Naive thymus-derived CD4-positive, alpha-beta T cell (primary cell): Measurements from ENCODE around the gene C1orf226. TPM values are rescaled to one million over a fixed set of nuclear protein-coding genes. Genes with fewer than 3 reads are reported as not detected.

Experiments used
- ATAC-seq: fragments of 150-1000 bp; cut with Tn5 transposase; 2 replicates; pipeline ENCODE4 v1.10.0; 2021; ENCODE audit warnings: mild to moderate bottlenecking, moderate library complexity
- CTCF ChIA-PET: fragments of 350-600 bp; sonication (Branson Sonifier 250); formaldehyde crosslinking; loops from one replicate; lab custom pipeline; 2021; ENCODE audit warnings: antibody characterized with exemption; lab: Charles Lee
- POLR2A ChIA-PET: fragments of 350-600 bp; sonication (Branson Sonifier 250); formaldehyde crosslinking; loops from one replicate; lab custom pipeline; 2021; ENCODE audit warnings: antibody characterized with exemption, inconsistent platforms; lab: Charles Lee
- DNase-seq, 9 donors: peaks; one replicate each; pipeline versions ENCODE4 v3.0.0 to v3.0.0-alpha.2; 2020 to 2022; ENCODE audit warnings: mixed read lengths in 1 of 9
- H3K27ac ChIP-seq: one replicate; pipeline ENCODE4 v1.7.0; 2013; ENCODE audit warnings: mild to moderate bottlenecking, low read depth, low read length, moderate library complexity
- H3K27me3 ChIP-seq, 2 donors: one replicate each; pipeline ENCODE4 v1.7.0; 2013; ENCODE audit warnings: low read length in 2 of 2, mild to moderate bottlenecking in 2 of 2, moderate library complexity in 2 of 2; ENCODE audit not compliant: control insufficient read depth in 2 of 2, insufficient read depth in 2 of 2
- H3K36me3 ChIP-seq, 3 experiments: 1 replicate in 2 of 3; 2 replicates in 1 of 3; pipeline ENCODE4 v1.7.0; 2013; ENCODE audit warnings: low read length in 3 of 3, mild to moderate bottlenecking in 3 of 3, moderate library complexity in 1 of 3; ENCODE audit not compliant: insufficient read depth in 3 of 3, control insufficient read depth in 2 of 3
- H3K4me1 ChIP-seq, 2 donors: one replicate each; pipeline ENCODE4 v1.7.0; 2013; ENCODE audit warnings: low read length in 2 of 2, mild to moderate bottlenecking in 2 of 2, moderate library complexity in 1 of 2; ENCODE audit not compliant: control insufficient read depth in 2 of 2, insufficient read depth in 2 of 2
- H3K4me3 ChIP-seq: 2 replicates; pipeline ENCODE4 v1.7.0; 2013; ENCODE audit warnings: mild to moderate bottlenecking, low read length
- H3K9me3 ChIP-seq, 3 experiments: 1 replicate in 2 of 3; 2 replicates in 1 of 3; pipeline ENCODE4 v1.7.0; 2013; ENCODE audit warnings: low read length in 3 of 3; ENCODE audit not compliant: control insufficient read depth in 2 of 3
- H3K27ac Mint-ChIP-seq, 9 donors: one replicate each; pipeline ENCODE4 v1.8.0; 2020 to 2022; ENCODE audit warnings: mixed read lengths in 9 of 9, mild to moderate bottlenecking in 8 of 9, moderate library complexity in 5 of 9, inconsistent platforms in 2 of 9
- H3K27me3 Mint-ChIP-seq, 5 donors: one replicate each; pipeline ENCODE4 v1.8.0; 2021 to 2022; ENCODE audit warnings: mixed read lengths in 5 of 5, mild to moderate bottlenecking in 1 of 5
- H3K36me3 Mint-ChIP-seq, 5 donors: one replicate each; pipeline ENCODE4 v1.8.0; 2020 to 2022; ENCODE audit warnings: mixed read lengths in 5 of 5, mild to moderate bottlenecking in 3 of 5, inconsistent platforms in 1 of 5
- H3K4me1 Mint-ChIP-seq, 7 donors: one replicate each; pipeline ENCODE4 v1.8.0; 2020 to 2022; ENCODE audit warnings: mixed read lengths in 7 of 7, mild to moderate bottlenecking in 3 of 7, inconsistent platforms in 1 of 7
- H3K4me3 Mint-ChIP-seq, 10 donors: one replicate each; pipeline ENCODE4 v1.8.0; 2020 to 2022; ENCODE audit warnings: mild to moderate bottlenecking in 10 of 10, mixed read lengths in 10 of 10, moderate library complexity in 6 of 10, inconsistent platforms in 2 of 10
- H3K9me3 Mint-ChIP-seq, 11 donors: one replicate each; pipeline ENCODE4 v1.8.0; 2020 to 2022; ENCODE audit warnings: mixed read lengths in 11 of 11, mild to moderate bottlenecking in 4 of 11, inconsistent platforms in 1 of 11, moderate library complexity in 1 of 11
- intact Hi-C, 2 donors: fragments of 100-400 bp; cut with micrococcal nuclease; formaldehyde crosslinking; loops; one replicate each; pipeline ENCODE4 v1.15.1; 2023
- polyA plus RNA-seq, 2 donors: library from polyadenylated mRNA; unstranded; fragments of 300-500 nt; fragmentation: Illumina TruSeq; gene quantifications; one replicate each; pipeline ENCODE4 v1.2.3, GENCODE V29; 2021
- total RNA-seq, 6 experiments: library from RNA in 5 of 6; stranded (reverse) in 5 of 6; gene quantifications; 1 replicate in 5 of 6; 2 replicates in 1 of 6; pipeline ENCODE4 v1.2.3 and lab custom pipeline; 2021 to 2026

Gene C1orf226
- total RNA-seq = under 1 TPM in 1 of 5 experiments, not detected in 4; 0.24 TPM
- polyA plus RNA-seq = not detected
- total RNA-seq (lab: John Stamatoyannopoulos, UW) = not detected

GRCh38 chr1:162381383-162381782 lies at the start of gene C1orf226:
C1orf226 (plus strand) TSS chr1:162381728; CDS start chr1:162381902, 174 bp downstream.
- DNase-seq = no peak
- Mint-ChIP-seq H3K27me3 (peaks cover 0 to 6% (median 1%) of the 10 kb centered on the region in 5 donors), H3K9me3 (no peaks in the 10 kb centered on the region), H3K4me1 (no peaks in the 10 kb centered on the region), H3K36me3 (no peaks in the 10 kb centered on the region), H3K4me3 (no peak within 1 kb of the TSS), H3K27ac (no peak within 1 kb of the TSS)
- Histone ChIP-seq H3K27ac (no peak within 1 kb of the TSS), H3K4me3 (no peak within 1 kb of the TSS), H3K27me3 (no peaks in the 10 kb centered on the region), H3K9me3 (no peaks in the 10 kb centered on the region), H3K4me1 (no peaks in the 10 kb centered on the region), H3K36me3 (no peaks in the 10 kb centered on the region)
- ChIA-PET POLR2A (no interaction called here), CTCF (interaction anchor here (1.5 kb wide), 1 partner anchor 10 kb away, joined by 5 read pairs; no protein-coding TSS in a partner anchor)
- intact Hi-C loops = no loop called here
- ATAC-seq = no peak

- POLR2A ChIA-PET = no interaction called here
- H3K4me1 ChIP-seq = no peaks in the 10 kb centered on the region
- CTCF ChIA-PET = no interaction called here
- no peaks in the 10 kb centered on the region for H3K36me3 ChIP-seq
- Mint-ChIP-seq H3K4me1 (no peaks in the 10 kb centered on the region), H3K27me3 (peaks cover 13 to 34% (median 18%) of the 10 kb centered on the region in 5 donors), H3K4me3 (no peak overlapping the region), H3K36me3 (no peaks in the 10 kb centered on the region), H3K9me3 (no peaks in the 10 kb centered on the region), H3K27ac (no peak overlapping the region)
- intact Hi-C loops = no loop called here
- H3K9me3 ChIP-seq = no peaks in the 10 kb centered on the region
- H3K27me3 ChIP-seq = no peaks in the 10 kb centered on the region
- no peak overlapping the region for H3K27ac ChIP-seq
- DNase-seq (no peak), ATAC-seq (no peak)
- H3K4me3 ChIP-seq = no peak overlapping the region
Measured at GRCh38 chr1:162333991-162334390, 47.5 kb upstream of the C1orf226 start.

- H3K27me3 ChIP-seq = no peaks in the 10 kb centered on the region
- ChIA-PET CTCF (no interaction called here), POLR2A (no interaction called here)
- DNase-seq (no peak), ATAC-seq (no peak)
- Mint-ChIP-seq H3K36me3 (no peaks in the 10 kb centered on the region), H3K4me1 (no peaks in the 10 kb centered on the region), H3K27me3 (peaks cover 15 to 34% (median 18%) of the 10 kb centered on the region in 5 donors), H3K9me3 (no peaks in the 10 kb centered on the region), H3K27ac (no peak overlapping the region), H3K4me3 (no peak overlapping the region)
- no peak overlapping the region for H3K4me3 ChIP-seq
- intact Hi-C loops = no loop called here
- H3K27ac ChIP-seq = no peak overlapping the region
- H3K4me1 ChIP-seq = no peaks in the 10 kb centered on the region
- no peaks in the 10 kb centered on the region for H3K36me3 ChIP-seq
- no peaks in the 10 kb centered on the region for H3K9me3 ChIP-seq
Measured at GRCh38 chr1:162335126-162335525, 46.4 kb upstream of the C1orf226 start.

GRCh38 chr1:162336621-162337285 lies 44.8 kb upstream of the C1orf226 start:
- H3K36me3 Mint-ChIP-seq = no peaks in the 10 kb centered on the region
- ATAC-seq = no peak
- ChIA-PET POLR2A (no interaction called here), CTCF (no interaction called here)
- no peak for DNase-seq
- H3K9me3 Mint-ChIP-seq = no peaks in the 10 kb centered on the region
- H3K4me1 ChIP-seq = no peaks in the 10 kb centered on the region
- no peaks in the 10 kb centered on the region for H3K27me3 ChIP-seq
- no peak overlapping the region for H3K4me3 ChIP-seq
- peaks cover 15 to 33% (median 20%) of the 10 kb centered on the region in 5 donors for H3K27me3 Mint-ChIP-seq
- H3K27ac ChIP-seq = no peak overlapping the region
- no peaks in the 10 kb centered on the region for H3K4me1 Mint-ChIP-seq
- H3K4me3 Mint-ChIP-seq = no peak overlapping the region
- intact Hi-C loops = no loop called here
- no peak overlapping the region for H3K27ac Mint-ChIP-seq
- no peaks in the 10 kb centered on the region for H3K9me3 ChIP-seq
- no peaks in the 10 kb centered on the region for H3K36me3 ChIP-seq

GRCh38 chr1:162342452-162342983 lies 39.0 kb upstream of the C1orf226 start:
- H3K4me3 Mint-ChIP-seq = no peak overlapping the region
- H3K36me3 Mint-ChIP-seq = no peaks in the 10 kb centered on the region
- H3K4me3 ChIP-seq = no peak overlapping the region
- H3K9me3 Mint-ChIP-seq = no peaks in the 10 kb centered on the region
- ATAC-seq = no peak
- ChIA-PET CTCF (no interaction called here), POLR2A (no interaction called here)
- H3K9me3 ChIP-seq = no peaks in the 10 kb centered on the region
- H3K27me3 ChIP-seq = no peaks in the 10 kb centered on the region
- intact Hi-C loops = no loop called here
- no peaks in the 10 kb centered on the region for H3K4me1 ChIP-seq
- no peak overlapping the region for H3K27ac ChIP-seq
- no peak for DNase-seq
- no peaks in the 10 kb centered on the region for H3K36me3 ChIP-seq
- no peaks in the 10 kb centered on the region for H3K4me1 Mint-ChIP-seq
- peaks cover 4 to 18% (median 15%) of the 10 kb centered on the region in 5 donors for H3K27me3 Mint-ChIP-seq
- H3K27ac Mint-ChIP-seq = no peak overlapping the region

- intact Hi-C loops = no loop called here
- DNase-seq (no peak), ATAC-seq (no peak)
- peaks cover 4 to 15% (median 10%) of the 10 kb centered on the region in 5 donors for H3K27me3 Mint-ChIP-seq
- no peak overlapping the region for H3K4me3 Mint-ChIP-seq
- CTCF ChIA-PET = no interaction called here
- no peaks in the 10 kb centered on the region for H3K9me3 Mint-ChIP-seq
- Histone ChIP-seq H3K36me3 (no peaks in the 10 kb centered on the region), H3K4me3 (no peak overlapping the region), H3K27me3 (no peaks in the 10 kb centered on the region), H3K9me3 (no peaks in the 10 kb centered on the region), H3K4me1 (no peaks in the 10 kb centered on the region), H3K27ac (no peak overlapping the region)
- POLR2A ChIA-PET = no interaction called here
- H3K27ac Mint-ChIP-seq = no peak overlapping the region
- H3K36me3 Mint-ChIP-seq = no peaks in the 10 kb centered on the region
- H3K4me1 Mint-ChIP-seq = no peaks in the 10 kb centered on the region
Measured at GRCh38 chr1:162343470-162343869, 38.1 kb upstream of the C1orf226 start.

- ATAC-seq (no peak), DNase-seq (no peak)
- no peak overlapping the region for H3K4me3 ChIP-seq
- no peak overlapping the region for H3K27ac ChIP-seq
- no peaks in the 10 kb centered on the region for H3K4me1 ChIP-seq
- no peaks in the 10 kb centered on the region for H3K36me3 Mint-ChIP-seq
- CTCF ChIA-PET = no interaction called here
- no peaks in the 10 kb centered on the region for H3K4me1 Mint-ChIP-seq
- H3K4me3 Mint-ChIP-seq = no peak overlapping the region
- peaks cover 4 to 11% (median 8%) of the 10 kb centered on the region in 5 donors for H3K27me3 Mint-ChIP-seq
- H3K27ac Mint-ChIP-seq = no peak overlapping the region
- no peaks in the 10 kb centered on the region for H3K9me3 Mint-ChIP-seq
- H3K27me3 ChIP-seq = no peaks in the 10 kb centered on the region
- POLR2A ChIA-PET = no interaction called here
- no peaks in the 10 kb centered on the region for H3K36me3 ChIP-seq
- H3K9me3 ChIP-seq = no peaks in the 10 kb centered on the region
- intact Hi-C loops = no loop called here
Measured at GRCh38 chr1:162347281-162347680, 34.2 kb upstream of the C1orf226 start.
